GM15510 (cell line): ENCODE results near the gene DNA2.
A peak's percentile ranks its signal among the peaks of the same experiment; 100 is the strongest.

Source experiments
- POLR2A ChIP-seq: IDR thresholded peaks from 3 replicates; pipeline ENCODE4 v1.6.1; 2011; ENCODE audit warnings: borderline replicate concordance; ENCODE audit not compliant: insufficient read length; ENCODE audit errors: extremely low read depth

The DNA2 gene

DNA sequence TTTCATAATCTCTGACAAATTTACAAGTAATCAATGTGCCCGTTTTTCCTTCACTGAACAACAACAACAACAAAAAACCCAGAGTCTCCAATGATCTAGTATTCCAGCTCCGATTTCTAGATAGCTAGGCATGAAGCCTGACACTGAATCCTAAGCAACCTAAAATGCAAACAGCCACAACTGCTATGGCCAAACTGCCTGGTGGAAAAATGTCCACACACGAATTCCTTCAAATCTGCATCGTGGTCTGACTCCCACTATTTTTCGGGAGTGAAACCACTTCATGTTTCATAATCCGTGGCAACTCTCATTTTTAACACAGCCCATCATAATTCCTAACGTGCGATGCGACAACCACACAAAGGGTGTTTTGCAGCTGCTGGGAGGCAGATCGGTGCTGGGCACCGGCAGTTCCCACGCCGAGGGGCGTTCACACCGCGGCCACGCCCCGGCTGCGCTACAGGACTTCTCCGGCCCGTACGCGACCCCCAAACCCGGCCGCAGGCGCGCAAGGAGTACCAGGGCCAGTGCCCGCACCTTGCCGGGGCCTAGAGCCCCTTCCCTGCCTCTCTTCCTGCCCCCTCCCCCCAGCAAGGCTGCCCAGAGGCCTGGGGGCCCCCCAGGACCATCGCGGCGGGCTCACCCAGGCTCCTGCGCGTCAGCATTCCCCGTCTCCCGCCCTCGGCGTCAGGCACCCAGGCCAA lies 65.5 kb downstream of the DNA2 start:
- TF ChIP-seq POLR2A: peak; percentile 12

DNA sequence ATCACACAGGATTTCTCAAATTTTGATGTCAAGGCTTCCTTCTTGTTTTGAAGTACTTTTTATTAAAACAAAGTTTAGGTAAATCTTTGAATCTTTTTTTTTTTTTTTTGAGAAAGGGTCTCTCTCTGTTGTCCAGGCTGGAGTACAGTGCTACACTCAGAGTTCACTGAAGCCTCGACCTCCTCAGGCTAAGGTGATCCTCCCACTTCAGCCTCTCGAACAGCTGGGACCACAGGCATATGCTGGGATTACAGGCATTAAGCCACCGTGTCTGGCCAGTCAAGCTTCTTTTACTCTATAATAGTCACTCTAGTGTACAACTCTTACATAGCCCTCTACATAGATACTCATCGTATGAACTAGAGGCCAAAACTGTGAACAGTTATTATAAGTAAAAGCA lies 68.1 kb downstream of the DNA2 start:
- no peak for TF ChIP-seq POLR2A

DNA sequence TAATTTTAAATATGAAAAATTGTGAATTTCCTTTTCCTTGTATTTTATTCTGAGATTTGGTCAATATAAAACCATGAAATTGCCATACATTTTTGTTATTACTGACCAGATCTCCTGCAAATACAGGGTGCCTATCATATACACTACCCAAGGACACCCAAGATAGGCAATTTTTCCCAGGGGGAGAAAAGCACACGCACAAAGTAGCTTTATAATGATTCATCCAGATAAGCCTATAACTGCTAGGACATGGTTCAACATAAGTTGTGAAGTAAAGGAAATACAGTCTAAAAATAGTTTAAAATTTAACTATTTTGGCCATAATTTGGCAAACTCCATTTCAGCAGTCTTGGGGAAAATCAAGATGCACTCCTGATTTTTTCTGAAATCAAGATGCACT lies 69.5 kb downstream of the DNA2 start:
- no peak for TF ChIP-seq POLR2A

DNA sequence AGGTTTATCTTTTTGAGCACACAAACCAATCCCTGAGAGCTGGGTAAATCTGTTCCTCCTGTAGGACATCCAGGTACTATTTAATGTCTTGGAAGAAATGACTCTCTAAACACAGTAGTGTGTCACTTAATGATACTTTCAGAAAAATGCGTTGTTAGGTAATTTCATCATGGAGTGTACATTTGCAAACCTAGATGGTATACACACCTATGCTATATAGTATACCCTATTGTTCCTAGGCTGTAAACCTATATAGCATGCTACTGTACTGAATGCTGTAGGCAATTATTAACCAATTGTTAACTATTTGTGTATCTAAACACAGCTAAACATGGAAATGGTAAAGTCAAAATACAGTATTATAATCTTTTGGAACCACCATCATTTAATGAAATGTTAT lies 74.8 kb downstream of the DNA2 start:
- no peak for TF ChIP-seq POLR2A

DNA sequence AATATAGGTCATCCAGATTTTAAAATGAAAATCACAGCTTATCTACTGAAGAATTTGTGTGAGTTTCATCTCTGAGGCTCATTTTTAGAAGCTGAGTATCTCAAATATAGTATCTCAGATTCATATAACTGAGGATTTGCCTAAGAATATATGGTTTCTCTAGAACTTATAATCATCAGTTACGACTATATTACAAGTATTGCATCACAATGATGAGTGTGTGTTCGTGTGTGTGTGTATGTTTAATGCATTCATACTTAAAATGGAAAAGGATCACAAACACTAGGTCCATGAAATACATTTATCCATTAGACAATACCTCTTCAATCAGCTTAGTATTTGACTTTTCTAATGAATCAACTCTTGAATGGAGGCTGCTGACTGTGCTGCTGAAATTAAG lies 86.0 kb downstream of the DNA2 start:
- TF ChIP-seq POLR2A: no peak

DNA sequence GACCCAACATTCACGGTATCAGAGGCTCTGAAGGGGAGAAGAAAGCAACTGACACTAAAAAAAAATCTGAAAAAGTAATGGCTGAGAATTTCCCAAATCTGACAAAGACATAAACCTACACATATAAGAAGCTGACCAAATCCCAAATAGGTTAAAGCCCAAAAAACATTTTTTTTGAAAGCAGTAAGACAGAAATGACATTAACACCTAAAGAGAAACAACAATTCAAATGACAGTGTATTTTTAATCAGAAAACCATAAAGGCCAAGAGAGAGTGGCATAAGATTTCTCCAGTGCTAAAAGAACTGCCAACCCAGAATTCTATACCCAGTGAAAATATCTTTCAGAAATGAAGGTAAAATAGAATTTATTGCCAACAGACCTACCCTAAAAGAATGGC lies 100.2 kb downstream of the DNA2 start:
- TF ChIP-seq POLR2A: no peak

DNA sequence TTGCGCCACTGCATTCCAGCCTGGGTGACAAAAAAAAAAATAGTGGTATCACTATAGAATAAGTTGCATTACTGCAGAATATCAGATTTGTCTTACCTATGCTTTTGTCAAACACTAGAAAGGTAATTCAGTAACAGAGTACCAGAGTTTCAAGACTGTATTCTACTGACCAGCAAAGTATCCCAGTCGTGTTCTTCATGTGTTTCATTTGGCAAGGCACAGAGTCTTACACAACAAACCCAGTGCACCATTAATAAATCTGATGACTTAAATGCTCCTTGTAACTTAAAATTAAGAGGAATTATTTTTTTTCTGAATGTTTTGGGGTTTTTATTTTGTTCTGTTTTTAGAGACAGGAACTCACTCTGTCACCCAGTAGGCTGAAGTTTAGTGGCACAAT lies 104.7 kb downstream of the DNA2 start:
- no peak for TF ChIP-seq POLR2A

DNA sequence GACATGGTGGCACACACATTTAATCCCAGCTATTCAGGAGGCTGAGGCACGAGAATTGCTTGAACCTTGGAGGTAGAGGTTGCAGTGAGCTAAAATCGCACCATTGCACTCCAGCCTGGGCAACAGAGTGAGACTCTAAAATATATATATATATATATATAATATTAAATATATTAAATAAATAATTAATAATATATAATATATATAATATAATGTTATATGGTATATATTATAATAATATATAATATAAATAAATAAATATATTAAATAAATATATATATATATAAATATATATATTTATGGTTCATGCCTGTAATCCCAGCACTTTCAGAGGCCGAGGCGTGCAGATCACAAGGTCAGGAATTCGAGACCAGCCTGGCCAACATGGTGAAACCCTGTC lies 105.2 kb downstream of the DNA2 start:
- no peak for TF ChIP-seq POLR2A

DNA sequence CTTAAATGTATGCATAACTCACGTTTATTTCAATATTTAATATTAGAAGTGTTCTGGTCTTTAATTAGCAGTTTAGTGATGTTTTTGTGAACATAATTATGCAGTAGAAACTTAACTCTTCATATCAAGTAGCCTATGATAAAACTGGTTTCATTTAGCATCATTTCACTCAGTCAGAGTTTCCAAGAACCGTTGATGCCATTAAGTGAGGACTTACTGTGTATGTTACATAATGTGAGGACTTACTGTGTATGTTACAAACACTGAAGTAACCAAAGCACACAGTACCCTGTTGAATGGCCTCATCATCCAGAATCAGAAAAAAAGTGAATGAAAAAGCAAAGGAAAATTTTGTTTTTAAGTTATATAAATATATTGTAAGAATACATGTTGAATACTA lies 106.2 kb downstream of the DNA2 start:
- no peak for TF ChIP-seq POLR2A

DNA sequence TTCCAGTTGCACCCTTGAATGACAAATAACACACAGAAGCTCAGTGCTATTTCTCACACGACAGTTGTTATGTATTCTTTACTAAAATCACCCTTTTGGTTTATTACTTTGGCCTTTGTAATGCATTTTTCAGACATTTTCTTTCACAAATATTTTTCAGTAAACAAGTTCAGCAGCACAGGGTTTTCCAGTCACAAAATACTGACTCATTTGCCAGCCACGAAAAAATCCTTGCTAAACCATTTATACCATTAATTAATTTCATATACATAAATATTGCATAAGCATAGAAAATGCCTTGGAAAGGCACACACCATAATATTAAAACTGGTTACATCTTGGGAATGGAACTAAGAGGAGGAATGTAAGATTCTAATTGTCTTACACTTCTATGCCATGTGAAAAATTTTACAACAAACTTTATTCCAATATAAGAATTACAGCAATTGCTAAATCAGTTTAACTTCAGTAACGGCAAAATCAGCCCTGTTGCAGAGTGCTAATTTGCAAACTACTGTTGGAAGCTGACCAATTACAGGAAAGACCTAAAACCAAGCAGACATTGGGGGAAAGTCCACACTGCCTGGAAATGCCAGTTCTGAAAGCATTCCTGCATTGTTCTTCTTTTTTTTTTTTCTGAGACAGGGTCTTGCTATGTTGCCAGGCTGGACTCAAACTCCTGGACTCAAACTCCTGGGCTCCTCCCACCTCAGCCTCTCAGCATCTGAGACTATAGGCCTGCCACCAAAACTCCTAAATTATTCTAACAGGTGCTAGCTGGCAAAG lies 107.5 kb downstream of the DNA2 start:
- no peak for TF ChIP-seq POLR2A
